ENCODE data around the gene ZNF594.
"Not testable (repeated sequence)": the region's sequence is repeated elsewhere in the genome, so short reads cannot be mapped to it uniquely, and the experiment has no call there.

- TF ChIP-seq CTCF (conservative IDR thresholded peaks at IDR 0.05; ENCODE audit: low read length); EZH2phosphoT487 (IDR thresholded peaks at IDR 0.05; ENCODE audit: borderline replicate concordance): not testable (repeated sequence)
These were observed 16.6 kb downstream of the ZNF594 start for GRCh38 chr17:5175027-5175426.

Data from Loucy (cell line).